HFFc6 (cell line): ENCODE measurements around the gene ATP5F1D. TPM values are rescaled to one million over a fixed set of nuclear protein-coding genes. Genes with fewer than 3 reads are reported as not detected.

Experiments used
- DNase-seq: peaks from one replicate; pipeline ENCODE4 v3.0.0-alpha.2; 2018
- H3K27ac Mint-ChIP-seq: 2 replicates; pipeline ENCODE4 v1.8.0; 2020; ENCODE audit warnings: mild to moderate bottlenecking, mixed read lengths
- H3K27me3 Mint-ChIP-seq: 2 replicates; pipeline ENCODE4 v1.8.0; 2021; ENCODE audit warnings: mild to moderate bottlenecking, moderate library complexity, mixed read lengths; ENCODE audit not compliant: insufficient read depth
- H3K36me3 Mint-ChIP-seq: 2 replicates; pipeline ENCODE4 v1.8.0; 2021; ENCODE audit warnings: low read depth, mixed read lengths
- H3K4me1 Mint-ChIP-seq: 2 replicates; pipeline ENCODE4 v1.8.0; 2020; ENCODE audit warnings: low read depth, mixed read lengths
- H3K4me3 Mint-ChIP-seq: 2 replicates; pipeline ENCODE4 v1.8.0; 2020; ENCODE audit warnings: mild to moderate bottlenecking, moderate library complexity, mixed read lengths
- H3K9me3 Mint-ChIP-seq: 2 replicates; pipeline ENCODE4 v1.8.0; 2020; ENCODE audit warnings: mild to moderate bottlenecking, mixed read lengths
- CTCF ChIP-seq: fragments of 200-600 bp; sonication (generic); IDR thresholded peaks from 2 replicates; pipeline ENCODE4 v1.5.0; 2021; ENCODE audit warnings: antibody characterized with exemption, mild to moderate bottlenecking
- total RNA-seq, 6 experiments: library from RNA; stranded (reverse); fragmentation: NEBNext Ultra II Directional; extraction: Animal tissue kit (Norgen Biotek cat#: 25700); gene quantifications; 2 replicates in 1 of 6; 3 replicates in 5 of 6; pipeline ENCODE4 v1.2.3, GENCODE V29; 2021

The ATP5F1D gene
- total RNA-seq, 6 experiments from 2014 or later = 190 to 243 (median 217) TPM

DNA sequence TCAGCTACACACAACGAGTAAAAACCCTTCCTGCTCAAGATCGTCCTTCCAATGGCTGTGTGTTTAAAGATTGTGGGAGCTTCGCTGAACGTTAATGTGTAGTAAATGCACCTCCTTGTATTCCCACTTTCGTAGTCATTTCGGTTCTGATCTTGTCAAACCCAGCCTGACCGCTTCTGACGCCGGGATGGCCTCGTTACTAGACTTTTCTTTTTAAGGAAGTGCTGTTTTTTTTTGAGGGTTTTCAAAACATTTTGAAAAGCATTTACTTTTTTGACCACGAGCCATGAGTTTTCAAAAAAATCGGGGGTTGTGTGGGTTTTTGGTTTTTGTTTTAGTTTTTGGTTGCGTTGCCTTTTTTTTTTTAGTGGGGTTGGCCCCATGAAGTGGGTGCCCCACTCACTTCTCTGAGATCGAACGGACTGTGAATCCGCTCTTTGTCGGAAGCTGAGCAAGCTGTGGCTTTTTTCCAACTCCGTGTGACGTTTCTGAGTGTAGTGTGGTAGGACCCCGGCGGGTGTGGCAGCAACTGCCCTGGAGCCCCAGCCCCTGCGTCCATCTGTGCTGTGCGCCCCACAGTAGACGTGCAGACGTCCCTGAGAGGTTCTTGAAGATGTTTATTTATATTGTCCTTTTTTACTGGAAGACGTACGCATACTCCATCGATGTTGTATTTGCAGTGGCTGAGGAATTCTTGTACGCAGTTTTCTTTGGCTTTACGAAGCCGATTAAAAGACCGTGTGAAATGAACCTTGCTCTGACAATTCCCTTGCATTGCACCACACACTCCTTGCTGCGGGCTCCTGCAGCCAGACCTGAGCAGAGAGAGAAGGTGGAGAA lies 31.1 kb downstream of the ATP5F1D start:
- DNase-seq = no peak
- peaks cover 59% of the 10 kb centered on the region for H3K4me1 Mint-ChIP-seq
- H3K4me3 Mint-ChIP-seq = peak overlapping the region; percentile 50; the same call in 1 of the 2 replicates
- no peak for TF ChIP-seq CTCF
- H3K27ac Mint-ChIP-seq = peak overlapping the region; percentile 65
- H3K27me3 Mint-ChIP-seq = peaks cover 21% of the 10 kb centered on the region
- H3K9me3 Mint-ChIP-seq = no peaks in the 10 kb centered on the region
- peaks cover 45% of the 10 kb centered on the region for H3K36me3 Mint-ChIP-seq

DNA sequence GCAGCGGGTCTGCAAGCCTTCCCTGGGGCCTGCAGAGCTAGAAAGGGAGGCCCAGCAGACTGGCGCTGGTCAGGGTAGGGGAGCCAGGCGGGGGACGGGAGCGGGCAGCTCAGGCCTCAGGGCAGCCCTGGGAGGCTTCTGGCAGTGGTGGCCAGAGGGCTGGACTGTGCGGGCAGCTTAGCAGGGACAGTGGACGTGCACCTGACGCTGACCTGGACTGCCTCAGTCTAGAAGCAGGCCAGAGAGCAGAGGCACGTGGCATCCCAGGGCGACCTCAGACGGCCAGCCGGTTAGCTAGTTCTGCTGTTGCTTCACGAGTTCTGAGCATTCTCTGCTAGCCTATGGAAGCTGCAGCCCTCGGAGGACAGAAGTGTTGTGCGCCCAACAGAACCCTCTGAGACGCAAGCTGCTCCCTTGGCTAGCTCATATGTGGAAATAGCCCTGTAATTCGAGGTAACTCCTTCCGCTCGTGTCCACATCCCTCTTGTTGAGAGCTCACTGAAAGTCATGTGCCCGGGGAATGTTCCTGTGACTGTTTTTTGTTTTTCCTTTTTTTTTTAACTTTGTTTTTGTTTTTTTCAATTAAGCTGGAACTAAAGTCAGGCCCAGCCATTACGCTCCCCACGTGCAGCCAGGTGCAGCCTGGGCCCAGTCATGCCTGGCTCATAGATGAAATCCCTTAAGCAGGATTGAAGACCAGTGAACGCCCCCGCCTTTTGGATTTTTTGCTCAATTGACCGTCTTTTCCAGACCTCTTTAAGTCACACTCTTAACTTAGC lies 31.9 kb downstream of the ATP5F1D start:
- H3K36me3 Mint-ChIP-seq = peaks cover 45% of the 10 kb centered on the region
- H3K27ac Mint-ChIP-seq = peak overlapping the region; percentile 66
- peak overlapping the region; percentile 66 for H3K4me3 Mint-ChIP-seq
- no peak for TF ChIP-seq CTCF
- peaks cover 21% of the 10 kb centered on the region for H3K27me3 Mint-ChIP-seq
- H3K4me1 Mint-ChIP-seq = peaks cover 51% of the 10 kb centered on the region
- DNase-seq = no peak
- H3K9me3 Mint-ChIP-seq = no peaks in the 10 kb centered on the region

- Mint-ChIP-seq H3K4me3 (peak overlapping the region; percentile 69), H3K27me3 (peaks cover 19% of the 10 kb centered on the region), H3K36me3 (peaks cover 45% of the 10 kb centered on the region), H3K9me3 (no peaks in the 10 kb centered on the region), H3K27ac (peak overlapping the region; percentile 66), H3K4me1 (peaks cover 45% of the 10 kb centered on the region)
- no peak for DNase-seq
- TF ChIP-seq CTCF = no peak
These were observed 32.7 kb downstream of the ATP5F1D start for GRCh38 chr19:1274081-1274851.

- no peak for TF ChIP-seq CTCF
- Mint-ChIP-seq H3K27ac (peak overlapping the region; percentile 61; the same call in 1 of the 2 replicates), H3K9me3 (no peaks in the 10 kb centered on the region), H3K27me3 (peaks cover 17% of the 10 kb centered on the region), H3K4me1 (peaks cover 48% of the 10 kb centered on the region), H3K36me3 (peaks cover 44% of the 10 kb centered on the region), H3K4me3 (peak overlapping the region; percentile 69)
- no peak for DNase-seq
These were observed 33.3 kb downstream of the ATP5F1D start for GRCh38 chr19:1274852-1275259.

DNA sequence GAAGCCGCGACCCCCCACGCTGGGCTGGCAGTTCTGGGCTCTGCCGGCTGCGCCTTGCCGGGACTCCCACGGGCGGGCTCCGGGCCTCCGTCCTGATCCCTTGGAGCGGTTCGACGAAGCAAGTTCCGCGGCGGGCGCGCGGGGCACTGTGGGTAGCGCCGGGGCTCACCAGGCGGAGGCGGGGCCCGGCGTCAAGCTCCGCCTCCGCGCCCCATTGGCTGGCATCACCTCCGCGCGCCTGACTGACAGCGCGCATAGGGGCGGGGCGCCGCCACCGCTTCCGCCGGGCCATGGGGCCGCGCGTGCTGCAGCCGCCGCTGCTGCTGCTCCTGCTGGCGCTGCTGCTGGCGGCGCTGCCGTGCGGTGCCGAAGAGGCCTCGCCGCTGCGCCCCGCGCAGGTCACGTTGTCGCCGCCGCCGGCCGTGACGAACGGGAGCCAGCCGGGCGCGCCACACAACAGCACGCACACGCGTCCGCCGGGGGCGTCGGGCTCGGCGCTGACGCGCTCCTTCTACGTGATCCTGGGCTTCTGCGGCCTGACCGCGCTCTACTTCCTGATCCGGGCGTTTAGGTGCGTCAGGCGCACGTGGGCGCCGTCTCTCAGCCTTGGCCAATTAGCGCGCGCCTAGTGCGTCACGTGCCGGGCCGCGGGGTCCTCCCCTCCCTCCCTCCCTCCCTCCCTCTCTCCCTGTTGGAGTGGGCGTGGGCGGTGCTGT lies 33.9 kb downstream of the ATP5F1D start, which contains the start of gene FAM174C:
TSS of gene FAM174C (plus strand) at position 271 of the 716 bp plus-strand sequence. CDS start at position 291, 20 bp downstream.
- H3K4me1 Mint-ChIP-seq = peaks cover 48% of the 10 kb centered on the region
- peaks cover 44% of the 10 kb centered on the region for H3K36me3 Mint-ChIP-seq
- peaks cover 12% of the 10 kb centered on the region for H3K27me3 Mint-ChIP-seq
- H3K9me3 Mint-ChIP-seq = no peaks in the 10 kb centered on the region
- H3K27ac Mint-ChIP-seq = peak within 1 kb of the TSS; percentile 83
- peak; percentile 96 for DNase-seq
- TF ChIP-seq CTCF = peak; percentile 20; the same call in 1 of the 2 replicates
- H3K4me3 Mint-ChIP-seq = peak within 1 kb of the TSS; percentile 79
